Measurements from ENCODE around the gene SSR2. TPM values are rescaled to one million over a fixed set of nuclear protein-coding genes. Genes with fewer than 3 reads are reported as not detected.
"Not testable (repeated sequence)": the region's sequence is repeated elsewhere in the genome, so short reads cannot be mapped to it uniquely, and the experiment has no call there.

The SSR2 gene
- total and polyA plus RNA-seq, 7 experiments from 2014 or later, result 207 to 393 (median 268) TPM

GRCh38 chr1:156048663-156049258 is 28.0 kb upstream of the SSR2 start:
- Mint-ChIP-seq H3K4me1 (peaks cover 8 to 32% (median 15%) of the 10 kb centered on the region in 7 donors), H3K27ac (peak overlapping the region in 1 of 9 donors; percentile 21), H3K36me3 (peaks cover 0 to 27% (median 7%) of the 10 kb centered on the region in 5 donors), H3K4me3 (no peak overlapping the region), H3K9me3 (peaks cover 0 to 1% (median 0%) of the 10 kb centered on the region in 11 donors), H3K27me3 (no peaks in the 10 kb centered on the region)
- POLR2A ChIA-PET, result no interaction called here
- Histone ChIP-seq H3K36me3 (ENCODE audit: control insufficient read depth in 2 of 3, insufficient read depth in 3 of 3, low read length in 3 of 3) (peaks cover 0 to 19% (median 0%) of the 10 kb centered on the region in 3 experiments), H3K27ac (ENCODE audit: low read depth, low read length) (no peak overlapping the region), H3K4me3 (ENCODE audit: low read length) (no peak overlapping the region), H3K27me3 (ENCODE audit: control insufficient read depth in 2 of 2, insufficient read depth in 2 of 2, low read length in 2 of 2) (no peaks in the 10 kb centered on the region), H3K4me1 (ENCODE audit: control insufficient read depth in 2 of 2, insufficient read depth in 2 of 2, low read length in 2 of 2) (peaks cover 0 to 7% of the 10 kb centered on the region in 2 donors), H3K9me3 (ENCODE audit: control insufficient read depth in 2 of 3, low read length in 3 of 3) (no peaks in the 10 kb centered on the region)
- CTCF ChIA-PET, result no interaction called here
- ATAC-seq (no peak), DNase-seq (no peak)
- intact Hi-C loops (cut with micrococcal nuclease), result no loop called here

DNA sequence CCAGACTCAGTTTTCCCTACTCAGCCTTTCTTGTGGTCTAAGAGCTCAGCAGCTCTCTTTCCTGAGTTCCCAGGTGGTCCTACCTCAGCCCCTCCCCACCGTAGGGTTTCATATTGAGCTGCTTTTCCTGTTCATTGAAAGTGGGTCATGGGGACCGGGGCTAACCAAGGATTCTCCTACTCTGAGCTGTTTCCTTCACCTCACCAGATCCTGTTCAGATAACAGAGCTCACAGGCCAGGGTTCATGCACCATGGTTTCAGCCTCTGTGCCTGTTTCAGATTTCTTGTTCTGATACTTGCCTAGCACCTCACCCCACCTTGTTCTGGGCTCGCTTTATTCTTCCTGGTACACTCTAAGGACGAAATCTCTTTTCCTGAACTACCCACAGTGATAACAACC is 24.3 kb upstream of the SSR2 start:
- ATAC-seq (no peak), DNase-seq (no peak)
- H3K9me3 ChIP-seq (ENCODE audit: control insufficient read depth in 2 of 3, low read length in 3 of 3), result no peaks in the 10 kb centered on the region
- ChIA-PET POLR2A (interaction anchor here (0.7 kb wide), 1 partner anchor 380 kb away, joined by 4 read pairs; no protein-coding TSS in a partner anchor), CTCF (no interaction called here)
- Mint-ChIP-seq H3K9me3 (peaks cover 0 to 1% (median 0%) of the 10 kb centered on the region in 11 donors), H3K27me3 (no peaks in the 10 kb centered on the region), H3K36me3 (peaks cover 6 to 38% (median 17%) of the 10 kb centered on the region in 5 donors), H3K4me3 (no peak overlapping the region), H3K27ac (peak overlapping the region in 2 of 9 donors; percentile 10 to 79), H3K4me1 (peaks cover 0 to 20% (median 5%) of the 10 kb centered on the region in 7 donors)
- no peaks in the 10 kb centered on the region for H3K27me3 ChIP-seq (ENCODE audit: control insufficient read depth in 2 of 2, insufficient read depth in 2 of 2, low read length in 2 of 2)
- no peak overlapping the region for H3K27ac ChIP-seq (ENCODE audit: low read depth, low read length)
- intact Hi-C loops (cut with micrococcal nuclease), result no loop called here
- H3K4me3 ChIP-seq (ENCODE audit: low read length), result no peak overlapping the region
- H3K36me3 ChIP-seq (ENCODE audit: control insufficient read depth in 2 of 3, insufficient read depth in 3 of 3, low read length in 3 of 3), result peaks cover 0 to 51% (median 0%) of the 10 kb centered on the region in 3 experiments
- H3K4me1 ChIP-seq (ENCODE audit: control insufficient read depth in 2 of 2, insufficient read depth in 2 of 2, low read length in 2 of 2), result no peaks in the 10 kb centered on the region

DNA sequence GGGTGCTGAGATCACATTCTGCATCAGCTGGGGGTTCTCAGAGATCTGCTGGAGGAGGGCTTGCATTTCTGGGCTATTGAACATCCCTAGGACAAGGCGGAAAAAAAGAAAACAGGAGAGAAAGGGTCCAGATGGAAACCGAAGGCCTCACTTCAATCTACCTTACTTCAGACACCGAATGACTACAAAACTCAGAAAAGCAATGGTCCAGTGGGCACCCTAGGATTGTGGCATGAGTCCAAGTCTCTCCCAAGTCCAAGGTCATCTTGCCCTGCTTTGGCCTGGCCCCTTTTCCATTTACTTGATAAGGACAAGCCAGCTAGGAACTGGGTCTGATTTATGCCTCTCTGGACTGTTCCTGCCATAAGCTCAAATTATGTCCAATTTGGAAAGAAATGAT is 22.1 kb upstream of the SSR2 start:
- DNase-seq (no peak), ATAC-seq (no peak)
- Histone ChIP-seq H3K4me3 (ENCODE audit: low read length) (no peak overlapping the region), H3K27me3 (ENCODE audit: control insufficient read depth in 2 of 2, insufficient read depth in 2 of 2, low read length in 2 of 2) (no peaks in the 10 kb centered on the region), H3K4me1 (ENCODE audit: control insufficient read depth in 2 of 2, insufficient read depth in 2 of 2, low read length in 2 of 2) (no peaks in the 10 kb centered on the region), H3K9me3 (ENCODE audit: control insufficient read depth in 2 of 3, low read length in 3 of 3) (no peaks in the 10 kb centered on the region), H3K36me3 (ENCODE audit: control insufficient read depth in 2 of 3, insufficient read depth in 3 of 3, low read length in 3 of 3) (peaks cover 0 to 36% (median 0%) of the 10 kb centered on the region in 3 experiments), H3K27ac (ENCODE audit: low read depth, low read length) (no peak overlapping the region)
- peaks cover 2 to 29% (median 11%) of the 10 kb centered on the region in 5 donors for H3K36me3 Mint-ChIP-seq
- peaks cover 0 to 12% (median 0%) of the 10 kb centered on the region in 7 donors for H3K4me1 Mint-ChIP-seq
- H3K27ac Mint-ChIP-seq, result peak overlapping the region in 1 of 9 donors; percentile 25
- H3K9me3 Mint-ChIP-seq, result no peaks in the 10 kb centered on the region
- intact Hi-C loops (cut with micrococcal nuclease), result no loop called here
- H3K4me3 Mint-ChIP-seq, result no peak overlapping the region
- POLR2A ChIA-PET, result no interaction called here
- no peaks in the 10 kb centered on the region for H3K27me3 Mint-ChIP-seq
- CTCF ChIA-PET, result interaction anchor here (0.6 to 0.7 kb wide), 2 partner anchors 99 to 267 kb away, joined by 3 to 5 read pairs; no protein-coding TSS in a partner anchor

DNA sequence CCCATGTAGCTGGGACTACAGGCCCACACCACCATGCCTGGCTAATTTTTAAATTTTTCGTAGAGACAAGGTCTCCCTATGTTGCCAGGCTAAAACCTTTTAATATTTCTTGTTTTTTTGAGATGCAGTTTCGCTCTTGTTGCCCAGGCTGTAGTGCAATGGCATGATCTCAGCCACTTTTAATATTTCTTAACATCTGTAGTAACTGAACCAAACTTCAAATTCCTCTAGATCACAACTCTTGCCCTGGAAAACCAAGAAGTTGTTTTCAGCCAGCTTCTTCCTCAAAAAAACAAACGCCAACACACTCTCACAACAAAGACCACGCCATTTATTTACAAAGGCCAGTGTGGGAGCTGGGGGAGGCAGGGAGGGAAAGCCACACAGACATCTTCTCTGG is 14.2 kb upstream of the SSR2 start:
- H3K9me3 Mint-ChIP-seq; ATAC-seq; H3K9me3 ChIP-seq (ENCODE audit: control insufficient read depth in 2 of 3, low read length in 3 of 3); H3K36me3 ChIP-seq (ENCODE audit: control insufficient read depth in 2 of 3, insufficient read depth in 3 of 3, low read length in 3 of 3); POLR2A ChIA-PET; H3K4me3 ChIP-seq (ENCODE audit: low read length); CTCF ChIA-PET; H3K27me3 Mint-ChIP-seq; DNase-seq; H3K27ac ChIP-seq (ENCODE audit: low read depth, low read length); H3K27ac Mint-ChIP-seq; H3K4me1 ChIP-seq (ENCODE audit: control insufficient read depth in 2 of 2, insufficient read depth in 2 of 2, low read length in 2 of 2); H3K27me3 ChIP-seq (ENCODE audit: control insufficient read depth in 2 of 2, insufficient read depth in 2 of 2, low read length in 2 of 2); H3K4me1 Mint-ChIP-seq; H3K4me3 Mint-ChIP-seq; intact Hi-C loops (cut with micrococcal nuclease): not testable (repeated sequence)
- peaks cover 0 to 17% (median 2%) of the 10 kb centered on the region in 5 donors for H3K36me3 Mint-ChIP-seq

DNA sequence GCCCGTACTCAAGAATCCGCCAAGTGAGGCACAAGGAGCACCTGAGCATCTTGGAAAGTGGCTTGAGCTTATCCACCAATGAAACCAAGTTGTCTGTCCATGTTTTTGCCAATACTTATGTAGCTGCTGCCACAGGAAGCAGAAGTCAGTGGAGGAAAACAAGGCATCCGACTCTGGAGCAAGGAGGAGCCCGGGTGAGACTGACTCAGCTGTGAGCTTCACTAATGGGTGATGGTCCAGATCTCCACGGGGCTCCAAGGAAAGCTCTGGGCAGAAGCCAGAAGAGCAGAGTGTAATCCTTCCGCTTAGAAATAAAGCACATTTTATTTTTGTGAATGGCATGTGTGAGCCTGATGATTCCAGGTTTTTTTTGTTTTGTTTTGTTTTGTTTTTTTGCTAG is 12.3 kb upstream of the SSR2 start:
- ATAC-seq (no peak), DNase-seq (no peak)
- Mint-ChIP-seq H3K9me3 (no peaks in the 10 kb centered on the region), H3K4me3 (no peak overlapping the region), H3K36me3 (peaks cover 0 to 14% (median 2%) of the 10 kb centered on the region in 5 donors), H3K27me3 (no peaks in the 10 kb centered on the region), H3K4me1 (peaks cover 0 to 4% (median 0%) of the 10 kb centered on the region in 7 donors), H3K27ac (peak overlapping the region in 1 of 9 donors; percentile 34)
- no peaks in the 10 kb centered on the region for H3K4me1 ChIP-seq (ENCODE audit: control insufficient read depth in 2 of 2, insufficient read depth in 2 of 2, low read length in 2 of 2)
- no peak overlapping the region for H3K4me3 ChIP-seq (ENCODE audit: low read length)
- no peaks in the 10 kb centered on the region for H3K9me3 ChIP-seq (ENCODE audit: control insufficient read depth in 2 of 3, low read length in 3 of 3)
- H3K27ac ChIP-seq (ENCODE audit: low read depth, low read length), result no peak overlapping the region
- peaks cover 0 to 8% (median 0%) of the 10 kb centered on the region in 3 experiments for H3K36me3 ChIP-seq (ENCODE audit: control insufficient read depth in 2 of 3, insufficient read depth in 3 of 3, low read length in 3 of 3)
- H3K27me3 ChIP-seq (ENCODE audit: control insufficient read depth in 2 of 2, insufficient read depth in 2 of 2, low read length in 2 of 2), result no peaks in the 10 kb centered on the region
- ChIA-PET POLR2A (interaction anchor here (0.6 kb wide), 1 partner anchor 10 kb away, joined by 5 read pairs; no protein-coding TSS in a partner anchor), CTCF (no interaction called here)
- intact Hi-C loops (cut with micrococcal nuclease), result no loop called here

DNA sequence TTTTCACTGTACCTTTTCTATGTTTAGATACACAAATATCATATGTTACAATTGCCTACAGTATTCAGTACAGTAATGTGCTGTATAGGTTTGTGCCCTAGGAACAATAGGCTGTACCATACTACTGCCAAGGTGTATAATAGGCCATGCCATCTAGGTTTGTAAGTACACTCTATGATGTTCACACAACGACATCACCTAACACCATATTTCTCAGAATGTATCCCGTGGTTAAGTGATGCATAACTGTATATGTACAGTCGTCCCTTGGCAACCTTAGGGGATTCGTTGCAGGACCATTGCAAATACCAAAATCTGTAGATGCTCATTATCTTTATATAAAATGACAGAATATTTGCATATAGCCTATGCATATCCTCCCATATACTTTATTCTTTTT is 5.8 kb upstream of the SSR2 start:
- POLR2A ChIA-PET, result no interaction called here
- H3K9me3 Mint-ChIP-seq, result no peaks in the 10 kb centered on the region

More for the DNA sequence above, 5.8 kb upstream of the SSR2 start:
- Mint-ChIP-seq H3K36me3 (no peaks in the 10 kb centered on the region), H3K4me3 (no peak overlapping the region), H3K27me3 (peaks cover 0 to 17% (median 0%) of the 10 kb centered on the region in 5 donors), H3K27ac (no peak overlapping the region), H3K4me1 (peaks cover 5 to 17% (median 14%) of the 10 kb centered on the region in 7 donors)
- Histone ChIP-seq H3K9me3 (ENCODE audit: control insufficient read depth in 2 of 3, low read length in 3 of 3) (no peaks in the 10 kb centered on the region), H3K4me1 (ENCODE audit: control insufficient read depth in 2 of 2, insufficient read depth in 2 of 2, low read length in 2 of 2) (no peaks in the 10 kb centered on the region), H3K36me3 (ENCODE audit: control insufficient read depth in 2 of 3, insufficient read depth in 3 of 3, low read length in 3 of 3) (no peaks in the 10 kb centered on the region), H3K27me3 (ENCODE audit: control insufficient read depth in 2 of 2, insufficient read depth in 2 of 2, low read length in 2 of 2) (no peaks in the 10 kb centered on the region), H3K4me3 (ENCODE audit: low read length) (no peak overlapping the region), H3K27ac (ENCODE audit: low read depth, low read length) (no peak overlapping the region)
- intact Hi-C loops (cut with micrococcal nuclease), result loop anchor here in 1 of 2 donors (1.0 kb wide), 1 partner anchor 27 kb away; the partner anchor contains the start of gene UBQLN4
- CTCF ChIA-PET, result no interaction called here
- DNase-seq (no peak), ATAC-seq (no peak)
